Muscle of leg (tissue), 11 donors: ENCODE results near the gene SLC29A2. TPM values are rescaled to one million over a fixed set of nuclear protein-coding genes. Genes with fewer than 3 reads are reported as not detected.
"Not testable (repeated sequence)": the region's sequence is repeated elsewhere in the genome, so short reads cannot be mapped to it uniquely, and the experiment has no call there.

ENCODE experiments used
- DNase-seq: peaks from one replicate; pipeline ENCODE4 v3.0.0; 2013
- H3K27ac ChIP-seq: one replicate; pipeline ENCODE4 v1.5.1; 2013; ENCODE audit warnings: mild to moderate bottlenecking, low read length, control low read depth
- H3K27me3 ChIP-seq: one replicate; pipeline ENCODE4 v1.6.1; 2013; ENCODE audit warnings: low read length; ENCODE audit not compliant: control insufficient read depth, insufficient read depth
- H3K36me3 ChIP-seq: one replicate; pipeline ENCODE4 v1.6.1; 2013; ENCODE audit warnings: low read length; ENCODE audit not compliant: control insufficient read depth, insufficient read depth
- H3K4me1 ChIP-seq: one replicate; pipeline ENCODE4 v1.6.1; 2013; ENCODE audit warnings: low read length; ENCODE audit not compliant: control insufficient read depth, insufficient read depth
- H3K4me3 ChIP-seq: one replicate; pipeline ENCODE4 v1.5.1; 2013; ENCODE audit warnings: low read length, control low read depth
- H3K9me3 ChIP-seq: replicated peaks from 2 replicates; pipeline ENCODE4 v1.6.1; 2013; ENCODE audit warnings: low read depth, low read length; ENCODE audit not compliant: control insufficient read depth
- WGBS: methylation state at CpG from one replicate; pipeline ENCODE4 v1.1.5; 2013; ENCODE audit warnings: missing lambda C conversion rate; ENCODE audit not compliant: insufficient coverage; 5-methylcytosine and 5-hydroxymethylcytosine counted together
- polyA plus RNA-seq, 8 donors: library from polyadenylated mRNA; unstranded; fragments of 120-200 nt; gene quantifications; one replicate each; pipeline versions ENCODE4 v1.2.1 to v1.2.3, GENCODE V29; 2013; ENCODE audit warnings: inconsistent platforms in 1 of 8, low replicate concordance in 1 of 8; ENCODE audit not compliant: insufficient read length in 8 of 8, insufficient read depth in 1 of 8
- total RNA-seq: library from RNA; stranded (reverse); fragments of 120-200 nt; gene quantifications from one replicate; pipeline ENCODE4 v1.2.4, GENCODE V29; 2013

SLC29A2 gene
- total and polyA plus RNA-seq, 9 donors: 10.1 to 35.4 (median 27.5) TPM

DNA sequence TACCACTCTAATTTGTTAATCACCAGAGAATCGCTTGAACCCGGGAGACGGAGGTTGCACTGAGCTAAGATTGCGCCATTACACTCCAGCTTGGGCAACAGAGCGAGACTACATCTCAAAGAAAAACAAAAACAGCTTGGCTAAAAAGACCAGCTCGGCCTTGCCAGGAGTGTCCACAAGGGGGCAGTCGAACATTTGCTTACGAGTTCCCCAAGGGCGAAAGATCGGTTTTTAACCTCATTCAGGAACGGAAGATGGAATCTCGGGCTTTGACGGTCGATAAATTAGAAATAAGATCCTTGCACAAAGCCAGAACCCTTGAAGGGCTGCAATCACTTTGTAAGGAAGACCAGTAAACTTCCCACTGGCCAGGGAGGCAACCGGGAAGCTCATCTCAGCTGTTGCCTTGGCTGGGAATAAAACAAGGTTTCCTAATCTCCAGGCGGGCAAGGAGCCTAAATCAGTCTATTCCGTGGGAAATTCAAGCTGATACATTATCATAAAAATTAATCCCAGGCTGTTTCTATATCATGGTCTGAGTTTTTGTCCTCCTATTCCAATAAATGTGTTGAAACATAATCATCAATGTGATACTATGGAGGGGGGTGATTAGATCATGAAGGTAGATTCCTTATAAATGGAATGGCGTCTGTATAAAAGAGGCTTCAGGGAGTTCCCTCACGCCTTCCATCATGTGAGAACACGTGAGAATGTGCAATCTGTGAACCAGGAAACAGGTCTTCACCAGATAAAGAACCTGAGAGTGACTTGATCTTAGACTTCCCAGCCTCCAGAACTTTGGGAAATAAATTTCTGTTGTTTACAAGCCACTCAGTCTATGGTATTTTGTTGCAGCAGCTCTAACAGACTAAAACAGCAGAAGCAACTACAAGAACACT, 14.9 kb upstream of the SLC29A2 start:
- Histone ChIP-seq H3K27ac (no peak overlapping the region), H3K27me3 (peaks cover 8% of the 10 kb centered on the region), H3K4me3 (no peak overlapping the region), H3K36me3 (no peaks in the 10 kb centered on the region), H3K4me1 (peaks cover 5% of the 10 kb centered on the region), H3K9me3 (no peaks in the 10 kb centered on the region)
- 8% methylated on average over 18 of the region's 20 CpGs for WGBS
- peak; percentile 81 for DNase-seq

DNA sequence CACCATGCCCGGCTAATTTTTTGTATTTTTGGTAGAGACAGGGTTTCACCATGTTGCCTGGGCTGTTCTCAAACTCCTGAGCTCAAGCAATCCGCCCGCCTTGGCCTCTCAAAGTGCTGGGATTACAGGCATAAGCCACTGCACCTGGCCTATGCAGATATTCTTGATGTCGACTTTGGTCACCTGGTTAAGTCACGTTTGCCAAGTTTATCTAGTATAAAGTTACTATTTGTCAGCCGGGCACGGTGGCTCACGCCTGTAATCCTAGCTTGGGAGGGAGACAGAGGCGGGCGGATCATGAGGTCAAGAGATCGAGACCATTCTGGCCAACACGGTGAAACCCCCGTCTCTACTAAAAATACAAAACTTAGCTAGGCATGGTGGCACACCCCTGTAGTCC, 12.8 kb upstream of the SLC29A2 start:
- H3K27ac ChIP-seq, DNase-seq, H3K27me3 ChIP-seq, H3K9me3 ChIP-seq, H3K4me3 ChIP-seq, H3K36me3 ChIP-seq, H3K4me1 ChIP-seq: not testable (repeated sequence)
- WGBS: 76% methylated on average over 4 of the region's 13 CpGs

DNA sequence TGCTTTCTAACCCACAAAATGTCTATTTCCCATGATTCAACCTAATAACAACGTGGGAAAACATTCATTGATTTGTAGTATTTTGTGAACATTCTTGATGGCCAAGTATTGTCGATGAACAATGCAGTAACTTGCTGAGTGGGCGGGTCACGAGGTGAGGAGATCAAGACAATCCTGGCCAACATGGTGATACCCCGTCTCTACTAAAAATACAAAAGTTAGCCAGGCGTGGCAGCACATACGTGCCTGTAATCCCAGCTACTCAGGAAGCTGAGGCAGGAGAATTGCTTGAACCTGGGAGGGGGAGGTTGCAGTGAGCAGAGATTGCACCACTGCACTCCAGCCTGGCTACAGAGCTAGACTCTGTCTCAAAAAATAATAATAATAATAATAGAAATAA, 8.7 kb upstream of the SLC29A2 start:
- not testable (repeated sequence) for H3K27ac ChIP-seq, H3K4me3 ChIP-seq, H3K9me3 ChIP-seq, H3K36me3 ChIP-seq, DNase-seq, H3K4me1 ChIP-seq, H3K27me3 ChIP-seq
- WGBS: no CpG with 5 or more reads among the region's 7 CpGs

DNA sequence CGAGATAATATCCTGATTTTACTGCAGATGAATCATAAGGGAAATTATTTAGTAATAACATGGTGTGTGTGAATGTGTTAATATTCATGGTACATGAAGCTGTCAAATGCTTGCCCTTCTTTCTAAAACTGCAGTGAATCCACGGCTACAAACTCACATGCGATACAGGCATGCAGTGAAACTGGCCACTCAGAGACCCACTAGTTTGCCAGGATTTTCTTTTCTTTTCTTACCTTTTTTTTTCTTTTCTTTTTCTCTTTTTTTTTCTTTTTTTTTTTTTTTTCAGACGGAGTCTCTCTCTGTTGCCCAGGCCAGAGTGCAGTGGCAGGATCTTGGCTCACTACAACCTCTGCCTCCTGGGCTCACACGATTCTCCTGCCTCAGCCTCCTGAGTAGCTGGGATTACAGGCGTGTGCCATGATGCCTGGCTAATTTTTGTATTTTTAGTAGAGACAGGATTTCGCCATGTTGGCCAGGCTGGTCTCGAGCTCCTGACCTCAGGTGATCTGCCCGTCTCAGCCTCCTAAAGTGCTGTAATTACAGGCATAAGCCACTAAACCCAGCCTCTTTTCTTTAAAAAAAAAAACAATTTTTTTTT, 2.2 kb upstream of the SLC29A2 start:
- not testable (repeated sequence) for H3K9me3 ChIP-seq, H3K4me3 ChIP-seq, H3K36me3 ChIP-seq, DNase-seq
- H3K4me1 ChIP-seq: peaks cover 39% of the 10 kb centered on the region
- H3K27ac ChIP-seq: peak overlapping the region; percentile 6
- H3K27me3 ChIP-seq: peaks cover 32% of the 10 kb centered on the region
- 69% methylated on average over 2 of the region's 9 CpGs for WGBS

DNA sequence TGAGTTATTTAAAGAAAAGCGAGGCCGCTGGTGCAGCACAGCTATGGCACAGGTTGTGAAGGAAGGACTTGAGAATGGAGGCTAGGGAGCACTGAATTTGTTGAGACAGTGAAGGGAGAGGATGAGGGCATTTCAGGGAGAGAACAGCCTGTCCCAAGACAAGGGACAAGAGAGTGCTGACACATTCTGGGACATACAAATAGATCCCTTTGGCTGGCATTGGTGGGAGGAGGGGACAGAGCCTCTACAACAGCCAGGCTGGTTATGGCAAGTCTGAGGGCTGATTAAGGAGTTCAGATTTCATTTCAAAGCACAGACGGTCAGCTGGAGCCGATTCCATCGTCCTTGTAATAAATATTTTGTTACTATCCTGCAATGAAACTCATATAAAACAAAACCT, 1.7 kb upstream of the SLC29A2 start:
- Histone ChIP-seq H3K36me3 (peaks cover 7% of the 10 kb centered on the region), H3K9me3 (no peaks in the 10 kb centered on the region), H3K27ac (no peak overlapping the region), H3K4me3 (no peak overlapping the region), H3K27me3 (peaks cover 32% of the 10 kb centered on the region), H3K4me1 (peaks cover 44% of the 10 kb centered on the region)
- DNase-seq: peak; percentile 43
- WGBS: 86% methylated on average over 2 of the region's 5 CpGs

DNA sequence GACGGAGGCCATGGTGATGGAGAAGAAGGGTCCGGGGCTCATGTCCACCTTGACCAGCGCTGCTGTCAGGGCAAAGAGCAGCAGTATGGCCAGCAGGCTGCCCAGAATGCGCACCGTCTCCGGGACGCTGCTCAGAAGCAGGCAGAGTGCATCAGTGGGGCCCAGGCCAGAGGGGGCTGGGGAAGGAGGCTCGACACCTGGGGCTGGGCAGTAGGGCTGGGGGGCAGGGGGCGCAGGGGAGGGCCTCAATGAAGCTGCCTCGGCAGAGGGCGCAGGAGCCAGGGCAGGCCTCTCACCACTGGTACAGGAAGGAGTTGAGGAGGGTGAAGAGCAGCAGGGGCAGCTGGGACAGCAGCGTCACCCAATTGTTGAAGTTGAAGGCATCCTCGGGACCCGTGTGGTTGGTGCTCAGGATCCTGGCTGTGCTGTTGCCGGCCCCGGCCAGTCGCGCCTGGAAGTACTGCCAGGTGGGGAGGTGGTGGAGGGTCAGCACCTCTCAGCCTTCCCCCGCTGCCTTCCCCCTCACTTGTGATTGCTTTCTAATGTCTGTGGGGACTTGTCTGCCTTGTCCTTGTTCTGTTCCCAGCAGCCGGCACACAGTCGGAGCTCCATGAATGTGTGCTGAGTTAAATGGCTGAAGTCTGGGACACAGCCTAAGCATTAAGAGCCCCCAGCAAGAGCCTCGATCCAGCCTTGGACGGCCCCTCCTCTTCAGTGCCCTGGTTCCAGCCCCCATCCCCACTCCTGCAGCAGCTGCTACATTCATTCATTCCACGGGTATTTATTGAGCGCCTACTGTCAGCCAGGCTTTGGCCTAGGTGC, 2.3 kb downstream of the SLC29A2 start:
- Histone ChIP-seq H3K36me3 (peaks cover 28% of the 10 kb centered on the region), H3K4me3 (peak overlapping the region; percentile 4), H3K9me3 (no peaks in the 10 kb centered on the region), H3K27me3 (peaks cover 32% of the 10 kb centered on the region), H3K27ac (peak overlapping the region; percentile 76), H3K4me1 (peaks cover 47% of the 10 kb centered on the region)
- no peak for DNase-seq
- WGBS: 76% methylated on average over 17 of the region's 25 CpGs

DNA sequence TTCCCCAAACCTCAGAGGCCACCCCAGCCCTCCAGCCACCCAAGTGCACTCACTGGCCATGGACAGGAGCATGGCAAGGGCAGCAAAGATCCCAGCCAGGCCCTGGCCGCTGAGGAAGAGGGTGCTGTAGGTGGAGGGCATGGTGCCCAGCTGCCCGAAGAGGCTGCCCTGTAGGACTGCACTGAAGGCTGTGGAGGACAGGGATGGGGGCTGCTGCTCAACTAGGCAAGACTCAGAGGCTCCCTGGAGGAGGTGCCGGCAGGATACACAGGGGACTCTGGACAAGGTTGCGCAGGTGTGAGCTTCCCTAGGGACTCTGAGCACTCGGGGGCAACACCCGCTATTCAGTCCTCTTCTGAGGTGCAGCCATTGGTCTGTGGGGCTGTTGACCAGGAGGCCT, 3.1 kb downstream of the SLC29A2 start:
- no peak for DNase-seq
- WGBS: 91% methylated on average over 3 of the region's 6 CpGs
- no peaks in the 10 kb centered on the region for H3K9me3 ChIP-seq
- peaks cover 26% of the 10 kb centered on the region for H3K27me3 ChIP-seq
- peaks cover 45% of the 10 kb centered on the region for H3K4me1 ChIP-seq
- no peak overlapping the region for H3K27ac ChIP-seq
- H3K4me3 ChIP-seq: no peak overlapping the region
- peaks cover 29% of the 10 kb centered on the region for H3K36me3 ChIP-seq

DNA sequence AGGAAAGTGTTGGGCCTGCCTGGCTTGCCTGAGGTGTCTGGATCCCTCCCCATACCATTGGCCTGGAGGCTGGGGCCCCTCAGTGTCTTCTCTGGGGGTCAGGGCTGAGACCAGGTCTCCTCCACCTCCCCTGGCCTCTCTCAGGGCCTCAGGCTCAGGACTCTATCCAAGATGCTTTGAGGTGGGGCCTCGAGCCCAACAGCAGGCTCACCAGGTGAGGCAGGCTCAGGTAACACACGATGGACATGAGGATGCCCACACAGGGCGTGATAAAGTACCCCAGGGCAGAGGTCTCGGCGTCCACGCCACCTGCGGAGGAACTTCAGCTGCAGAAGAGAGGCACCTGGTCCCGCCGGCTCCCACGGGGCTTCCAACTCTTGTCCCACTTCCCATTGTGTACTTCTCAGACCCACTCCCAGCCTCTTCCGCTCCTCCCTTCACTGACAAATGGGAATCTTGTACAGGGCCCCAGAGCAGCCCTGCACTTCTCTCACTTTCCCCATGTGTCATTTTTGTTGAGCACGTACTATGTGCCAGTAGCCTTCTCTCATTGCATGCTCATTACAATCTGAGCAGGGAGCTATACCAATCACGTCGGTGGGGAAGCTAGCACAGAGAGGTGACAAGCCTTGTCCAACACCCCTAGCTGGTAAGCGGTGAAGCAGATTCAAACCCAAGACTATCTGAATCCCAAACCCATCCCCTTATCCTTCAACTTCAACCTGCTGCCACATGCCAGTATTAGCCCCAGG, 3.8 kb downstream of the SLC29A2 start:
- 87% methylated on average over 15 of the region's 15 CpGs for WGBS
- no peak overlapping the region for H3K4me3 ChIP-seq
- DNase-seq: no peak
- H3K36me3 ChIP-seq: peaks cover 36% of the 10 kb centered on the region
- no peaks in the 10 kb centered on the region for H3K9me3 ChIP-seq
- H3K27me3 ChIP-seq: peaks cover 19% of the 10 kb centered on the region
- H3K4me1 ChIP-seq: peaks cover 40% of the 10 kb centered on the region
- no peak overlapping the region for H3K27ac ChIP-seq

DNA sequence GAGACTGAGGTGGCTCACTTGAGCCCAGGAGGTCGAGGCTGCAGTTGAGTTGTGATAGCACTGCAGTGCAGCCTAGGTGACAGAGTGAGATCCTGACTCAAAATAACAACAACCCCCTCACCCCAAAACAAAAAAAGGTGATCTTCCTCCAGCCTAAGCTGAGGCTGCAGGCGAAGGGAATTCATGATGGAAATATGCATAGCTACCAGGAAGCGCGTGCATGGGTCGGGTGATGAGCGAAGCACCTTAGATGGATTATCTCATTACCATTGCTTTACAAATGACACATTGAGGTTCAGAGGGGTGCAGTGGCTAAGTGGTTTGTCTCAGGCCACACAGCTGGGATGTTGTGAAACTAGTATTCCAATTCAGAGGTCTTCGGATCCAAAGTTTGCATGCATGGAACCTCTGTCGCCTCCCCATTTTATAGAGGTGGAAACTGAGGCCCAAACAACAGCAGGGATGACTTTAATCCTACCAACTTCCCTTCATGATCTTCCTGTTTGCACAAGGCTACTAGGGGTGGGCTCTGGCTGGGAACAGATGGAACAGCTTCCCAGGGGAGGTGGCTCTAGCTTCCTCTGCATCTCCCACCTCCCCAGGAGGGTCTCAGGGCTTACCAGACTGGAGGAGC, 4.6 kb downstream of the SLC29A2 start:
- Histone ChIP-seq H3K36me3 (peaks cover 41% of the 10 kb centered on the region), H3K27ac (no peak overlapping the region), H3K9me3 (no peaks in the 10 kb centered on the region), H3K4me1 (peaks cover 32% of the 10 kb centered on the region), H3K4me3 (no peak overlapping the region), H3K27me3 (peaks cover 12% of the 10 kb centered on the region)
- DNase-seq: no peak
- 97% methylated on average over 5 of the region's 8 CpGs for WGBS
